Measurements from ENCODE around the gene ZNF598.

GRCh38 chr16:2053211-2053610, 43.6 kb upstream of the ZNF598 start:
- TF ChIP-seq POLR2A (IDR thresholded peaks at IDR 0.05): no peak
- no peak for TF ChIP-seq CTCF (IDR thresholded peaks at IDR 0.05)

Data from breast epithelium (tissue), 3 donors.